Measurements from ENCODE around the gene PTMS. TPM values are rescaled to one million over a fixed set of nuclear protein-coding genes. Genes with fewer than 3 reads are reported as not detected.

The PTMS gene
- total RNA-seq (100 to 1,000 TPM in 1 of 2 donors, 10 to 100 TPM in 1; 65.6 to 301 TPM), polyA plus RNA-seq (100 to 1,000 TPM; 196 to 801 TPM)
- long read RNA-seq, donor 1, transcript PTMS-207 (5 exons, 1,150 nt) = major isoform, 214 of 480 reads
- long read RNA-seq, donor 1, partial matches to known transcripts = 222 of 480 reads
- long read RNA-seq, donor 1, other reads (novel, unspliced or antisense) = 41 of 480 reads
- long read RNA-seq, donor 2, transcript PTMS-207 (5 exons, 1,150 nt) = major isoform, 73 of 153 reads
- long read RNA-seq, donor 2, partial matches to known transcripts = 75 of 153 reads
- long read RNA-seq, donor 2, other reads (novel, unspliced or antisense) = 5 of 153 reads
- long read RNA-seq, donor 3, transcript PTMS-207 (5 exons, 1,150 nt) = major isoform, 103 of 304 reads
- long read RNA-seq, donor 3, partial matches to known transcripts = 170 of 304 reads
- long read RNA-seq, donor 3, other reads (novel, unspliced or antisense) = 28 of 304 reads
- long read RNA-seq, donor 4, transcript PTMS-207 (5 exons, 1,150 nt) = major isoform, 89 of 242 reads
- long read RNA-seq, donor 4, partial matches to known transcripts = 139 of 242 reads
- long read RNA-seq, donor 4, other reads (novel, unspliced or antisense) = 10 of 242 reads
- long read RNA-seq, donor 5, transcript PTMS-207 (5 exons, 1,150 nt) = major isoform, 220 of 566 reads
- long read RNA-seq, donor 5, partial matches to known transcripts = 298 of 566 reads
- long read RNA-seq, donor 5, other reads (novel, unspliced or antisense) = 42 of 566 reads

GRCh38 chr12:6765634-6766581, at the start of gene PTMS:
TSS of gene PTMS (plus strand) at chr12:6766363. CDS start at chr12:6766706, 343 bp downstream.
- H3K36me3 ChIP-seq (ENCODE audit: control insufficient read depth in 4 of 4, insufficient read depth in 4 of 4, low read length in 4 of 4) = peaks cover 0 to 15% (median 9%) of the 10 kb centered on the region in 4 donors
- H3K27me3 ChIP-seq (ENCODE audit: control insufficient read depth in 3 of 3, insufficient read depth in 3 of 3, low read length in 2 of 3) = no peaks in the 10 kb centered on the region
- H3K27ac ChIP-seq (ENCODE audit: low read depth in 1 of 2, low read length in 1 of 2) = peak within 1 kb of the TSS; percentile 81 to 95
- no peaks in the 10 kb centered on the region for H3K9me3 ChIP-seq (ENCODE audit: control insufficient read depth in 4 of 4, insufficient read depth in 3 of 4, low read length in 3 of 4)
- peak within 1 kb of the TSS; percentile 62 for H3K4me3 ChIP-seq
- WGBS, 2 donors = 3% methylated on average over 44 to 63 of the region's 63 CpGs
- TF ChIP-seq CTCF (IDR thresholded peaks at IDR 0.05; ENCODE audit: control extremely low read depth, extremely low read depth) = no peak
- H3K9ac ChIP-seq (ENCODE audit: insufficient read depth in 1 of 2, low read length in 2 of 2) = peak within 1 kb of the TSS in 1 of 2 donors; percentile 76
- peak; percentile 49 for ATAC-seq (ENCODE audit: insufficient read depth, low FRiP score)
- peak; percentile 94 to 97 (median 95) for DNase-seq
- H3K4me1 ChIP-seq (ENCODE audit: control insufficient read depth in 5 of 5, insufficient read depth in 5 of 5, low read length in 5 of 5) = peaks cover 10 to 47% (median 31%) of the 10 kb centered on the region in 5 donors

- no peak overlapping the region for H3K27ac ChIP-seq (ENCODE audit: low read depth in 1 of 2, low read length in 1 of 2)
- TF ChIP-seq CTCF (IDR thresholded peaks at IDR 0.05; ENCODE audit: control extremely low read depth, extremely low read depth) = no peak
- H3K36me3 ChIP-seq (ENCODE audit: control insufficient read depth in 4 of 4, insufficient read depth in 4 of 4, low read length in 4 of 4) = no peaks in the 10 kb centered on the region
- no peak for ATAC-seq (ENCODE audit: insufficient read depth, low FRiP score)
- H3K4me1 ChIP-seq (ENCODE audit: control insufficient read depth in 5 of 5, insufficient read depth in 5 of 5, low read length in 5 of 5) = no peaks in the 10 kb centered on the region
- 84 to 85% methylated on average over 7 to 8 of the region's 10 CpGs for WGBS, 2 donors
- DNase-seq = no peak
- peaks cover 0 to 8% (median 0%) of the 10 kb centered on the region in 3 donors for H3K27me3 ChIP-seq (ENCODE audit: control insufficient read depth in 3 of 3, insufficient read depth in 3 of 3, low read length in 2 of 3)
- H3K9me3 ChIP-seq (ENCODE audit: control insufficient read depth in 4 of 4, insufficient read depth in 3 of 4, low read length in 3 of 4) = no peaks in the 10 kb centered on the region
- H3K4me3 ChIP-seq = no peak overlapping the region
- H3K9ac ChIP-seq (ENCODE audit: insufficient read depth in 1 of 2, low read length in 2 of 2) = no peak overlapping the region
Measured at GRCh38 chr12:6716874-6717437, 49.2 kb upstream of the PTMS start.

- H3K4me1 ChIP-seq (ENCODE audit: control insufficient read depth in 5 of 5, insufficient read depth in 5 of 5, low read length in 5 of 5) = peaks cover 0 to 7% (median 7%) of the 10 kb centered on the region in 5 donors
- H3K27ac ChIP-seq (ENCODE audit: low read depth in 1 of 2, low read length in 1 of 2) = no peak overlapping the region
- no peak for ATAC-seq (ENCODE audit: insufficient read depth, low FRiP score)
- no peak overlapping the region for H3K4me3 ChIP-seq
- no peaks in the 10 kb centered on the region for H3K9me3 ChIP-seq (ENCODE audit: control insufficient read depth in 4 of 4, insufficient read depth in 3 of 4, low read length in 3 of 4)
- peaks cover 0 to 8% (median 0%) of the 10 kb centered on the region in 3 donors for H3K27me3 ChIP-seq (ENCODE audit: control insufficient read depth in 3 of 3, insufficient read depth in 3 of 3, low read length in 2 of 3)
- no peak for DNase-seq
- peaks cover 0 to 12% (median 2%) of the 10 kb centered on the region in 4 donors for H3K36me3 ChIP-seq (ENCODE audit: control insufficient read depth in 4 of 4, insufficient read depth in 4 of 4, low read length in 4 of 4)
- TF ChIP-seq CTCF (IDR thresholded peaks at IDR 0.05; ENCODE audit: control extremely low read depth, extremely low read depth) = no peak
- 77% methylated on average over 3 of the region's 3 CpGs for WGBS, 2 donors
- no peak overlapping the region for H3K9ac ChIP-seq (ENCODE audit: insufficient read depth in 1 of 2, low read length in 2 of 2)
Measured at GRCh38 chr12:6722863-6723262, 43.3 kb upstream of the PTMS start.

Data from lung (tissue), 16 donors.